ENCODE data around the gene ZNF486. TPM values are rescaled to one million over a fixed set of nuclear protein-coding genes. Genes with fewer than 3 reads are reported as not detected.
"Not testable (repeated sequence)": the region's sequence is repeated elsewhere in the genome, so short reads cannot be mapped to it uniquely, and the experiment has no call there.

Gene ZNF486
- total and polyA plus RNA-seq, 8 donors, result 1.3 to 14.3 (median 2.7) TPM; not detected in 1

GRCh38 chr19:20182222-20182785, 15.3 kb downstream of the ZNF486 start:
- Histone ChIP-seq H3K4me3 (no peak overlapping the region), H3K27me3 (no peaks in the 10 kb centered on the region), H3K27ac (no peak overlapping the region), H3K4me1 (peaks cover 0 to 6% (median 0%) of the 10 kb centered on the region in 4 donors), H3K9me3 (peaks cover 0 to 4% (median 1%) of the 10 kb centered on the region in 4 donors), H3K36me3 (peaks cover 0 to 23% (median 18%) of the 10 kb centered on the region in 4 donors)
- intact Hi-C loops (cut with DNase I; ENCODE audit: low total_unique reads), result no loop called here
- TF ChIP-seq CTCF (IDR thresholded peaks at IDR 0.05) (no peak), EP300 (IDR thresholded peaks at IDR 0.05) (no peak), POLR2AphosphoS5 (IDR thresholded peaks at IDR 0.05) (no peak), POLR2A (IDR thresholded peaks at IDR 0.05) (no peak)
- no peak for DNase-seq

- H3K27ac ChIP-seq, result no peak overlapping the region
- no peak for DNase-seq
- intact Hi-C loops (cut with DNase I; ENCODE audit: low total_unique reads), result no loop called here
- TF ChIP-seq CTCF (IDR thresholded peaks at IDR 0.05), result no peak
- TF ChIP-seq POLR2AphosphoS5 (IDR thresholded peaks at IDR 0.05), result no peak
- TF ChIP-seq POLR2A (IDR thresholded peaks at IDR 0.05), result no peak
- no peak for TF ChIP-seq EP300 (IDR thresholded peaks at IDR 0.05)
- peaks cover 18 to 53% (median 51%) of the 10 kb centered on the region in 4 donors for H3K36me3 ChIP-seq
- H3K27me3 ChIP-seq, result no peaks in the 10 kb centered on the region
- peaks cover 0 to 14% (median 2%) of the 10 kb centered on the region in 4 donors for H3K9me3 ChIP-seq
- H3K4me3 ChIP-seq, result no peak overlapping the region
- 85 to 97% (median 95%) methylated on average over 4 of the region's 4 CpGs for WGBS, 5 donors
- H3K4me1 ChIP-seq, result no peaks in the 10 kb centered on the region
These were observed 19.2 kb downstream of the ZNF486 start for GRCh38 chr19:20186174-20186573.

GRCh38 chr19:20197747-20198146, 30.7 kb downstream of the ZNF486 start:
- DNase-seq, result no peak
- WGBS, 5 donors, result 95 to 100% (median 97%) methylated on average over 3 of the region's 3 CpGs
- Histone ChIP-seq H3K4me3 (no peak overlapping the region), H3K4me1 (no peaks in the 10 kb centered on the region), H3K27ac (no peak overlapping the region), H3K9me3 (peaks cover 7 to 89% (median 46%) of the 10 kb centered on the region in 4 donors), H3K27me3 (no peaks in the 10 kb centered on the region), H3K36me3 (peaks cover 17 to 60% (median 48%) of the 10 kb centered on the region in 4 donors)
- intact Hi-C loops (cut with DNase I; ENCODE audit: low total_unique reads), result no loop called here
- TF ChIP-seq POLR2A (IDR thresholded peaks at IDR 0.05), result no peak
- TF ChIP-seq POLR2AphosphoS5 (IDR thresholded peaks at IDR 0.05), result no peak
- no peak for TF ChIP-seq CTCF (IDR thresholded peaks at IDR 0.05)
- no peak for TF ChIP-seq EP300 (IDR thresholded peaks at IDR 0.05)

GRCh38 chr19:20209051-20209450, 42.0 kb downstream of the ZNF486 start:
- Histone ChIP-seq H3K4me1 (no peaks in the 10 kb centered on the region), H3K36me3 (no peaks in the 10 kb centered on the region), H3K9me3 (peaks cover 0 to 5% (median 2%) of the 10 kb centered on the region in 4 donors), H3K27ac (no peak overlapping the region), H3K27me3 (no peaks in the 10 kb centered on the region), H3K4me3 (no peak overlapping the region)
- no peak for TF ChIP-seq CTCF (IDR thresholded peaks at IDR 0.05)
- TF ChIP-seq POLR2A (IDR thresholded peaks at IDR 0.05), result no peak
- TF ChIP-seq EP300 (IDR thresholded peaks at IDR 0.05), result no peak
- no peak for TF ChIP-seq POLR2AphosphoS5 (IDR thresholded peaks at IDR 0.05)
- intact Hi-C loops (cut with DNase I; ENCODE audit: low total_unique reads), result no loop called here
- 22 to 71% (median 58%) methylated on average over 2 of the region's 2 CpGs for WGBS, 5 donors
- DNase-seq, result no peak

- H3K27me3 ChIP-seq; H3K4me1 ChIP-seq; H3K27ac ChIP-seq; intact Hi-C loops (cut with DNase I; ENCODE audit: low total_unique reads); H3K4me3 ChIP-seq; H3K36me3 ChIP-seq; DNase-seq: not testable (repeated sequence)
- H3K9me3 ChIP-seq, result peaks cover 0 to 11% (median 0%) of the 10 kb centered on the region in 4 donors
- WGBS, 5 donors, result 88 to 98% (median 93%) methylated on average over 3 to 26 of the region's 26 CpGs
These were observed 47.4 kb downstream of the ZNF486 start for GRCh38 chr19:20214366-20214765.

GRCh38 chr19:20221605-20222004, 54.6 kb downstream of the ZNF486 start:
- intact Hi-C loops (cut with DNase I; ENCODE audit: low total_unique reads); H3K27ac ChIP-seq; H3K4me3 ChIP-seq; H3K4me1 ChIP-seq; DNase-seq; H3K27me3 ChIP-seq; H3K36me3 ChIP-seq: not testable (repeated sequence)
- 75 to 91% (median 89%) methylated on average over 1 of the region's 1 CpG for WGBS, 5 donors
- H3K9me3 ChIP-seq, result peaks cover 0 to 19% (median 3%) of the 10 kb centered on the region in 4 donors
